GM19035 (cell line): ENCODE data around the gene ATPAF2.
"Not testable (repeated sequence)": the region's sequence is repeated elsewhere in the genome, so short reads cannot be mapped to it uniquely, and the experiment has no call there.

Source experiments
- ATAC-seq: cut with Tn5 transposase; IDR thresholded peaks from one replicate; pipeline ENCODE4 v1.9.1; 2021; ENCODE audit not compliant: unreplicated experiment

Gene ATPAF2

DNA sequence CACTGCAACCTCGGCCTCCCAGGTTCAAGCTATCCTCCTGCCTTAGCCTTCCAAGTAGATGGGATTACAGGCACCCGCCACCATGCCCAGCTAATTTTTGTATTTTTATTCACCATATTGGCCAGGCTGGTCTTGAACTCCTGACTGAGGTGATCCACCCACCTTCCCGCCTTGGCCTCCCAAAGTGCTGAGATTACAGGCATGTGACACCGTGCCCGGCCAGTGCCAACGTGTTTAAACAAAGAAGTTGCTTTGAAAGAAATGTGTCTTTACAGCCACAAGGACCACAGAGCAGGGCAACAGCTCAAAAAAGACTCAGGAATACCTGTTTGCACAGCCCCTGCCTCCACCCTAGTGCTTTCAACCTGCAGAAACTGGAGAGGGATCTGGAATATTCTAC lies 25.0 kb downstream of the ATPAF2 start:
- no peak for ATAC-seq

GRCh38 chr17:18011286-18011685 lies 27.7 kb downstream of the ATPAF2 start:
- no peak for ATAC-seq

DNA sequence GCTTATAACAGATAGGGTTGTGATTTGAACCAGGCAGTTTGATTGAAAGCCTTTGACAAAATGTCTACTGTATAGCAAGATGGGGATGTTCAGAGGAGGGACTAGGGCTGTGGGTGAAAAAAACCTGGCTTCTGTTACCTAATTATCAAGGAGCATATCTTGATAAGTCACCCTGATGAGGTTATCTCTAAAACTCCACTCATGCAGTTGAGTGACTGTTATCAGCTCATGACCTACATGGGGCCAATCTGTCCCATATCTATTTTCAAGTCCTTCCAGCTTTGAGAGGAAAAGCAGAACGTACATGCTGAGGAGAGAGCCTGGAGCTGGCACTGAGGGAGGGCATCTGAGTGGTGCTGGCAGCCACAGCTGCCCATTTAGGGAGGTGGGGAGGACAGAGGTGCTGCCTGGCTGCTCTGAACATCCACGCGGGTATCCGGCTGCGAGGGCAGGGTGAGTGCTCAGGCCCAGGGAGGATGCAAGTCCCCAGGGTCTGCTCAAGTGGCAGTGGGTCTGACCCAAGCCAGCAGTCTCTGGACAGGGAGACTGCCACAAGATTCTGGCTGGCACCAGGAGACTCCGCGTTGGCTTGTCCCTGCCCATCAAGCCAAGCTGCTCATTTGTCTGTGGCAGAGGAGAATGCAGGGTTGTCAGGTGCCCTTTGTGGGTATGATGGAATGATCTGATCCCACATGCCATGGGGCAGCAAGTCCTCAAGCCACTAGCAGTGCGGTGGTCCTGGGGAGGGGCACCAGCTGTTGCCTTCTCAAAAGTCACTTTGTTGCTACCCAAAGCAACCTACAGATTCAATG lies 29.2 kb downstream of the ATPAF2 start:
- ATAC-seq: no peak

GRCh38 chr17:18008496-18009268 lies 30.3 kb downstream of the ATPAF2 start:
- ATAC-seq: no peak

GRCh38 chr17:18006495-18007239 lies 32.3 kb downstream of the ATPAF2 start:
- ATAC-seq: no peak

- ATAC-seq: no peak
Observed at GRCh38 chr17:18005496-18005895, 33.5 kb downstream of the ATPAF2 start.

- no peak for ATAC-seq
Observed at GRCh38 chr17:18004884-18005305, 34.1 kb downstream of the ATPAF2 start.

DNA sequence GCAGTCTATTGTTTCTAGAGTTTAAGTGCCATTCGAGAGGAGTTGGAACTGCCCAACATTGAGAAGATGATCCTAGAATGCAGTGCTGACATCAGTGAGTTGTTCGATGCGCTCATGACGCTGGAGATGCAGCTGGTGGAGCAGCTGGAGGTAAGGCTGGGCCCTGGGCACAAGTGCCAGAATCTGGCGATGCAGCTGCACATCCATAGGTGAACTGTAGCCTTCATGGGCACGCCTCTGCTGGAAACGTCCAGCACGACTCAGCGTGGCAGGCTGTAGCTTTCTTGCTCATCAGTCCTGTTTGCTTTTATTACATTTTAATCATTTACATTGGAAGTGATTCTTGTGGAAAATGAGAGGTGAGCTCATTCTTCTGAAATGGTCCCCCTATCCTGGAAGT lies 34.6 kb downstream of the ATPAF2 start:
- ATAC-seq: no peak

DNA sequence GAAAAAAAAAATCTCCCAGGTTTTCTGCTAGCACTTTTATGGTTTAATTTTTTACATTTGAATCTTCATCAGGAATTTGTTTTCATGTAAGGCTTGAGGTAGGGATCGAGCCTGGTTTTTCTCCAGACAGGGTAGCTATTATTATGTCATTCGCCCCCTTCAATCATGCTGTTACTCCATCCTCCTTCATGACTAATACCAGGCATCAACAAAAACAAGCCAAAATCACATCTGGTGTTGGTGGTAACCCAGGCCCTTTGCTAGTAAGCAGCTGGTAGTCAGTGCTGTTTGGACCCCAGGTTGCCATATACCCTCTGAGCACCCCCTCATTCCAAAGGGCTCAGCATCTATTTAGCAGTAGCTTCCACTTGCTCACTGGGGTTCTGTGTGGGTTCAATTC lies 36.8 kb downstream of the ATPAF2 start:
- no peak for ATAC-seq

DNA sequence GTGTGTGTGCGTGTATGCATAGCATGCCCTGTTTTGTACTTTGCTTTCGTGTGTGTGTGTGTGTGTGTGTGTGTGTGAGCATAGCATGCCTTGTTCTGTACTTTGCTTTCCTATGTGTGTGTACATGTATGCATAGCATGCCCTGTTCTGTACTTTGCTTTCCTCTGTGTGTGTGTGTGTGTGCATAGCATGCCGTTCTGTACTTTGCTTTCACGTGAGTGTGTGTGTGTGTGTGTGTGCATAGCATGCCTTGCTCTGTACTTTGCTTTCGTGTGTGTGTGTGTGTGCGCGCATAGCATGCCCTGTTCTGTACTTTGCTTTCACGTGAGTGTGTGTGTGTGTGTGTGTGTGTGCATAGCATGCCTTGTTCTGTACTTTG lies 38.9 kb downstream of the ATPAF2 start:
- ATAC-seq: no peak

- no peak for ATAC-seq
Observed at GRCh38 chr17:17999364-18000029, 39.5 kb downstream of the ATPAF2 start.

- ATAC-seq: no peak
Observed at GRCh38 chr17:17998934-17999333, 40.0 kb downstream of the ATPAF2 start.

GRCh38 chr17:17995887-17996286 lies 43.1 kb downstream of the ATPAF2 start:
- not testable (repeated sequence) for ATAC-seq

GRCh38 chr17:17994271-17995069 lies 44.5 kb downstream of the ATPAF2 start:
- no peak for ATAC-seq

DNA sequence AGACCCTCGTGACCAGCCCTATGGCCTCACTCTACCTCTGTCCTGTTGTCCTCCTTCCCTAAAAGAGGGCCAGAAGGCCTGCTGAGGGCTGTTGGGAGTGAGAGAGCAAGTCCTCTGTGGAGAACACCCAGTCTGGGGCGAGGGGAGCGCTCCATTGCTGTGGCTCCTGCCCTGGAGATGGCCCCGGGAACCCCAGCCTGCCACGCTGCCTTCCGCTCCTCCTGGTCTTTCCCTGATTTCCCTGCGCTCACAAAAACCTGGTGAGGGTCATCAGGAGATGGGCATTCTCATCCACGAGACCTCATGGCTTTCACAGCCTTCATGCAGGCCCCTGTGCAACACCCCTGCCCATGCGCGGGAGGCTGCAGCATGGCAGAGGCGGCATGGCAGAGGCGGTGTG lies 45.1 kb downstream of the ATPAF2 start:
- ATAC-seq: no peak

DNA sequence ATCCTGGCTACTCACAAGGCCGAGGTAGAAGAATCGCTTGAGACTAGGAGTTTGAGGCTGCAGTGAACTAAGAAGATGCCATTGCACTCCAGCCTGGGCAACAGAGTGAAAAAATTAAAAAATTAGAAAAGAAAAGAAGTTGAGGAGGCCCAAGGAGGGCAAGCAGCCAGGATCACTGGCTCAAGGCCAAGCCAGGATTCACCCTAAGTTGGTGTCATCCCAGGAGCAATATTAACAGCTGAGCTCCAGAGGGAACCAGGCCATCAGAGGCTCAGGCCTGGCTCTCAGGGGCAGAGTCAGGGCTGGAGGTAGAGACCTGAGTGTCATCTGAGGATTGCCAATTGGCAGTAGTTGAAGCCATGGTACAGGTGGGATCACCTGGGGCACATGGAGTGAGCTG lies 45.6 kb downstream of the ATPAF2 start:
- no peak for ATAC-seq

DNA sequence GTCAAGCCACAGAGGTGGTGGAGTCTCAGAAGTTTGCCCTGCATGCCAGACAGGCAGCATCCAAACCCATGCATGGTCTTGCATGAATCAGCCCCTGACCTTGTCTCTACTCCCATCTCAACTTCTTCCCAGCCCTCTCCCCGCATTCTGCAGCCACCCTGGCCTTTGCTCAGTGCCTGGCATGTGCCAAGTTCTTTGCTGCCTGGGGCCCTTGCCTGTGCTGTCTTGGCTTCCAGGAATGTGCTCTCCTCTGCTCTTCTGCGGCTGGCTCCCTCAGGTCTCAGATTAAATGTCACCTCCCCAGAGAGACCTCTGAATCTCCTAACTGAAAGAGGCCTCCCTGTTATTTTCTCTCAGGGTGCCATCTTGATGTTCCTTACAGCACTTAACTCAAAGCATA lies 48.7 kb downstream of the ATPAF2 start:
- no peak for ATAC-seq

DNA sequence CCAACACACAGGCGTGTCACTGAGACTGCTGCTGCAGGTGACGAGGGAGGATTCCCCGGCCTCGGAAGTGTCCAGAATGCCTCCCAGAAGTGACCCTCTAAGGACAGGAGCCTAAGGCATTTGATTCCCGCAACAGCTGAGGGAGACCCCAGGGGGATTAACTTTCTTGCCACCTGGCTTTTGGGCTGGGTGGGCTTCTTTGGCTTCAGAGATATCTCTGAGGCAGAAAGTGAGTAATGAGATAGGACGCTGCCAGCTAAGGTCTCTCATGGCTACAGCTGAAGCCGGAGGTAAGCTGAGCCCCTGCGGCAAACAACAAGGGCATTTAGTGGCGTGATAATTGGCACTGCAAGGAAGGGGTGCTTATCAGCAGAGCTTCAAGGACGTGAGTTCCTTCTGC lies 49.4 kb downstream of the ATPAF2 start:
- no peak for ATAC-seq

DNA sequence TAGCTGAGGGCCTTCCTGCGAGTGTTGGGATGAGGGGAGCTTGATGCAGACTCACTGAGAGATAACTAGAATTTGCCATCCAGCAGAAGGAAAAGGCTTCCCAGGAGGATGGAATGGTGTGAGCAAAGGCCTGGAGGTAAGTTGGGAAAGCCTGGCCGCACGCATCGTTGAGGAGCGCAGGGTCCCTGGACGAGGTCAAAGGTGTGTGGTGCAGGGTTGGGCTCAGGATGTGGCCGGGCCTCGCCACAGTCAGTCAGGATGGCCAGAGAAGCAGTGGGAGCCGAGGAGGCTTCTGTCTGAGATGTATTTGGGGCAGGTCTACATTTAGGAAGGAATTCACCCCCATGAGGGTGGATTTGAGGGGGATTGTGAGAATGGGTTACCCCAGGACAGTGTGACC lies 49.9 kb downstream of the ATPAF2 start:
- ATAC-seq: no peak

DNA sequence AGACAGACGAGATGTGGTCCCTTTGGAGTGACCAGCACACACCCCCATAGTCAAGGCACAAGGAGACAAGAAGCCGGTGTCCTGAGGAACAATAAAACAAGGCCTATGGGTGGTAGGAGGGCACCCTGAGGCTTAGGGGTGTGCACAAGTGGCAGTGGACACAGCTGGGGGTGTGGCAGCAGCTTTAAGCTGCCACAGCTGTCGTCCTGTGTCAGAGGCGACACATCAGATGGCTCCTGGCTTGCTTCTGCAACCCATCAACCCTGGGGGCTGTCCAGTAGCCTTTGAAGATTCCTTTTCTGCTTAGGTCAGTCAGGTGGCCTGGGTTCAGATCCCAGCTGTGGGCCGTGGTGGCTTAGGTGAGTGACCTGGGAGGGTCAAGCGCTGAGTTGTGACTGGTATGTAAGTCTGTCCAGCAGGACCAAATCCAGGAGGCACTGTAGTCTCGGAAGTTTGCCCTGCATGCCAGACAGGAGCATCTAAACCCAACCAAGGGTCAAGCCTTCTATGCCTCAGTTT lies 50.5 kb downstream of the ATPAF2 start:
- no peak for ATAC-seq
